Breast epithelium (tissue), 4 donors: ENCODE results near the gene ATG5. TPM values are rescaled to one million over a fixed set of nuclear protein-coding genes. Genes with fewer than 3 reads are reported as not detected.

Experiments used
- DNase-seq, 2 donors: peaks; one replicate each; pipeline ENCODE4 v3.0.0-alpha.2; 2019; ENCODE audit warnings: low spot score in 2 of 2
- H3K27ac ChIP-seq, 2 donors: fragments of 200-600 bp; sonication (generic) in 1 of 2; one replicate each; pipeline ENCODE4 v1.5.1; 2016 to 2019; ENCODE audit warnings: mild to moderate bottlenecking in 1 of 2
- H3K27me3 ChIP-seq, 2 donors: fragments of 200-600 bp; sonication (generic) in 1 of 2; one replicate each; pipeline versions ENCODE4 v1.5.1 to v1.6.0; 2017 to 2019; ENCODE audit warnings: control low read depth in 1 of 2, mild to moderate bottlenecking in 1 of 2
- H3K36me3 ChIP-seq: fragments of 200-600 bp; one replicate; pipeline ENCODE4 v1.5.1; 2019
- H3K4me1 ChIP-seq, 2 donors: fragments of 200-600 bp; sonication (generic); one replicate each; pipeline ENCODE4 v1.5.1; 2016 to 2019; ENCODE audit warnings: control low read depth in 1 of 2
- H3K4me3 ChIP-seq, 3 donors: fragments of 200-600 bp; sonication (generic); 1 replicate in 2 of 3; 2 replicates in 1 of 3; pipeline ENCODE4 v1.5.1; 2016 to 2019; ENCODE audit warnings: mild to moderate bottlenecking in 3 of 3, moderate library complexity in 2 of 3
- H3K9me3 ChIP-seq, 2 donors: fragments of 200-600 bp; sonication (generic) in 1 of 2; one replicate each; pipeline ENCODE4 v1.5.1; 2016 to 2019; ENCODE audit warnings: control low read depth in 1 of 2
- POLR2A ChIP-seq: fragments of 450-650 bp; IDR thresholded peaks from one replicate; pipeline ENCODE4 v1.6.1; 2016; ENCODE audit warnings: antibody characterized with exemption, mild to moderate bottlenecking, moderate library complexity
- POLR2AphosphoS5 ChIP-seq, 3 donors: sonication (generic); formaldehyde crosslinking; IDR thresholded peaks; one replicate each; pipeline ENCODE4 v1.6.1; 2017; ENCODE audit warnings: antibody characterized with exemption in 3 of 3
- intact Hi-C: fragments of 100-400 bp; cut with DNase I; formaldehyde crosslinking; loops from one replicate; pipeline ENCODE4 v1.15.1; 2023; ENCODE audit warnings: low total_unique reads
- total RNA-seq, 3 donors: library from RNA; depleted of rRNA; stranded (reverse); fragments of >200 nt; gene quantifications; one replicate each; pipeline ENCODE4 v1.1.0, GENCODE V29; 2016
- TF ChIP-seq, protein P1 (sequence below), 3 donors: fragments of 450-650 bp; IDR thresholded peaks; one replicate each; pipeline ENCODE4 v1.5.1; 2016 to 2017; ENCODE audit warnings: antibody characterized with exemption in 3 of 3, mild to moderate bottlenecking in 3 of 3, moderate library complexity in 3 of 3

ATG5 gene
- total RNA-seq, 3 donors from 2014 or later, result 35.8 to 51.1 (median 45.9) TPM

- Histone ChIP-seq H3K27ac (peak overlapping the region; percentile 95 to 96), H3K27me3 (no peaks in the 10 kb centered on the region), H3K4me1 (peaks cover 0 to 7% of the 10 kb centered on the region in 2 donors), H3K4me3 (peak overlapping the region; percentile 67 to 90 (median 88)), H3K36me3 (no peaks in the 10 kb centered on the region), H3K9me3 (no peaks in the 10 kb centered on the region)
- no peak for DNase-seq
- intact Hi-C loops, result no loop called here
- TF ChIP-seq, protein P1, sequence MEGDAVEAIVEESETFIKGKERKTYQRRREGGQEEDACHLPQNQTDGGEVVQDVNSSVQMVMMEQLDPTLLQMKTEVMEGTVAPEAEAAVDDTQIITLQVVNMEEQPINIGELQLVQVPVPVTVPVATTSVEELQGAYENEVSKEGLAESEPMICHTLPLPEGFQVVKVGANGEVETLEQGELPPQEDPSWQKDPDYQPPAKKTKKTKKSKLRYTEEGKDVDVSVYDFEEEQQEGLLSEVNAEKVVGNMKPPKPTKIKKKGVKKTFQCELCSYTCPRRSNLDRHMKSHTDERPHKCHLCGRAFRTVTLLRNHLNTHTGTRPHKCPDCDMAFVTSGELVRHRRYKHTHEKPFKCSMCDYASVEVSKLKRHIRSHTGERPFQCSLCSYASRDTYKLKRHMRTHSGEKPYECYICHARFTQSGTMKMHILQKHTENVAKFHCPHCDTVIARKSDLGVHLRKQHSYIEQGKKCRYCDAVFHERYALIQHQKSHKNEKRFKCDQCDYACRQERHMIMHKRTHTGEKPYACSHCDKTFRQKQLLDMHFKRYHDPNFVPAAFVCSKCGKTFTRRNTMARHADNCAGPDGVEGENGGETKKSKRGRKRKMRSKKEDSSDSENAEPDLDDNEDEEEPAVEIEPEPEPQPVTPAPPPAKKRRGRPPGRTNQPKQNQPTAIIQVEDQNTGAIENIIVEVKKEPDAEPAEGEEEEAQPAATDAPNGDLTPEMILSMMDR (IDR thresholded peaks at IDR 0.05), result no peak
- TF ChIP-seq POLR2A (no peak), POLR2AphosphoS5 (IDR thresholded peaks at IDR 0.05) (no peak)
Measured at GRCh38 chr6:106324726-106325335, 729 bp downstream of the ATG5 start.

DNA sequence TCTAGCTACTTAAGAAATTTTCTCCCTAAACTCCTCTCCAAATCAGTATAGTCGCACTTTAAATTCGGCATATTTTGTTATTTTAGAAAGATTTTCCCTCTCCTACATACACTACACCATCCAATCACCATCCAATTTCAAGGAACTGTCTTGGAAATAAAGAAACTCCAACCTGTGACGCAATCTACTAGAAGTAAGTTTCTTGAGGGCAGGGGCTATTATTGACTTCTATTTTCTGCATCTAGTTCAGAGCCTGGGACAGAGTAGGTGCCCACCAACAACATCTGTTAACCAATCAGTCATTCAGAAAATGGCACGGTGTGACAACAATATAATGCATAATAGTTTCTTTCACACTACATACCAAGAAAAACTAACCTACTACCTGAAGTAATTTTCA lies 3.6 kb downstream of the ATG5 start:
- intact Hi-C loops, result no loop called here
- Histone ChIP-seq H3K27ac (no peak overlapping the region), H3K4me1 (peaks cover 0 to 7% of the 10 kb centered on the region in 2 donors), H3K27me3 (no peaks in the 10 kb centered on the region), H3K36me3 (no peaks in the 10 kb centered on the region), H3K9me3 (no peaks in the 10 kb centered on the region), H3K4me3 (no peak overlapping the region)
- no peak for DNase-seq
- TF ChIP-seq POLR2AphosphoS5 (IDR thresholded peaks at IDR 0.05) (no peak), POLR2A (no peak)
- TF ChIP-seq, protein P1 (IDR thresholded peaks at IDR 0.05), result no peak

- Histone ChIP-seq H3K27me3 (no peaks in the 10 kb centered on the region), H3K4me3 (no peak overlapping the region), H3K9me3 (no peaks in the 10 kb centered on the region), H3K27ac (no peak overlapping the region), H3K4me1 (peaks cover 0 to under 1% of the 10 kb centered on the region in 2 donors), H3K36me3 (no peaks in the 10 kb centered on the region)
- no peak for TF ChIP-seq POLR2AphosphoS5 (IDR thresholded peaks at IDR 0.05)
- no peak for TF ChIP-seq POLR2A
- TF ChIP-seq, protein P1 (IDR thresholded peaks at IDR 0.05), result no peak
- intact Hi-C loops, result no loop called here
- no peak for DNase-seq
Measured at GRCh38 chr6:106318851-106319250, 6.7 kb downstream of the ATG5 start.

GRCh38 chr6:106318061-106318460 lies 7.5 kb downstream of the ATG5 start:
- DNase-seq, result no peak
- Histone ChIP-seq H3K27ac (no peak overlapping the region), H3K4me1 (no peaks in the 10 kb centered on the region), H3K27me3 (no peaks in the 10 kb centered on the region), H3K9me3 (no peaks in the 10 kb centered on the region), H3K4me3 (no peak overlapping the region), H3K36me3 (no peaks in the 10 kb centered on the region)
- TF ChIP-seq POLR2AphosphoS5 (IDR thresholded peaks at IDR 0.05), result no peak
- TF ChIP-seq, protein P1 (IDR thresholded peaks at IDR 0.05), result no peak
- no peak for TF ChIP-seq POLR2A
- intact Hi-C loops, result no loop called here

GRCh38 chr6:106316375-106316766 lies 9.2 kb downstream of the ATG5 start:
- Histone ChIP-seq H3K4me1 (no peaks in the 10 kb centered on the region), H3K36me3 (no peaks in the 10 kb centered on the region), H3K27ac (no peak overlapping the region), H3K4me3 (no peak overlapping the region), H3K27me3 (no peaks in the 10 kb centered on the region), H3K9me3 (no peaks in the 10 kb centered on the region)
- intact Hi-C loops, result no loop called here
- TF ChIP-seq, protein P1 (IDR thresholded peaks at IDR 0.05), result no peak
- TF ChIP-seq POLR2A (no peak), POLR2AphosphoS5 (IDR thresholded peaks at IDR 0.05) (no peak)
- DNase-seq, result no peak
